ENCODE results near the gene CCR7.

DNA sequence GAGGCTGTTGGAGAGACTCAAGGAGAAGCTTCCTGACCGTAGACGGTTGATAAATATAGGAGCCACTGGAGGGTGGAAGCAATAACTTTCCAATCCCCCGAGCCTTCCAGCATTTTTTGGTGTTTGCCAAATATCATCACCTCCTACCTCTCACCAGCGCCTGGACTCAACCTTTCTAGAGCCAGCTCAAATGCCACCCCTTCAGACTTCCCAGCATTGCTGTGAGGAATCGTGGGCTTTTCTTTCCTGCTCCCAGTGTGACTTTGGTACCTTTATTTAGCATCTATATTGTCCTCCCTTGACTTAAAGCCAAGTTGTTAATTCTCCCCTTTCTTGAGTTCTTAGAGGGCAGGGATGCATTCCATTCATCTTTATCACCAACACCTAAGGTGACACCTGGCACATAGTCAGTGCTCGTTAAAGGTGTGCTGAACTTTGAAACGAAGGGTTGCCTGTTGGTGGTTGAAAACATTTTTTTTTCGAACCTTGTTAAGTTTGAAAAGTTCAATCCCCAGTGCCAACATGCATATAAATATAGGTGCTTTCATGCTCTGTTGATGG, 35.3 kb upstream of the CCR7 start:
- TF ChIP-seq POLR2AphosphoS5 (IDR thresholded peaks at IDR 0.05; ENCODE audit: borderline replicate concordance, low read depth, low read length) (no peak), EZH2 (IDR thresholded peaks at IDR 0.05) (no peak)

Data from SK-N-MC (cell line).